22Rv1 (cell line): ENCODE data around the gene DDIT4.

Source experiments
- H3K27ac ChIP-seq: fragments of 450-650 bp; 2 replicates; pipeline ENCODE4 v1.5.1; 2017
- CTCF ChIP-seq: fragments of 450-650 bp; IDR thresholded peaks from 2 replicates; pipeline ENCODE4 v1.5.1; 2017; ENCODE audit warnings: mild to moderate bottlenecking
- ZFX ChIP-seq: fragments of 450-650 bp; IDR thresholded peaks from 2 replicates; pipeline ENCODE4 v1.6.1; 2017; ENCODE audit warnings: antibody characterized with exemption, borderline replicate concordance

The DDIT4 gene

DNA sequence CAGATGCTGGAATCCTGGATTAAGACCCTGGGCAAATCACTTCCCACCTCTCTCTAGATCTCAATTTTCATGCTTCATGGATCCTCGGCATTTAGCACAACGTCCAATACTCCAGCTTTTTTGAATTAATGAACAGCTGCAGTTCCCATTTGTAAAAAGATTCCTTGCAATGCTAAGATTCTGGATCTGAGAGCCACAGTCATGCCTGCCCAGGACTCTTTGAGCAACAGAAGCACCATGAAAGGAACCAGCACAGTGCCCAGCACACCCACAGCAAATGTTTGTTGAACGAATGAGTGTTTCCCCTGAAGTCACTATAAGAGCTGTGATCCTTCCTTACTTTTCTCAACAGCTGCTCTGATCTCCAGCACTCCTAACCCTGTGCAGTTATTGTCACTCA lies 20.8 kb upstream of the DDIT4 start:
- TF ChIP-seq ZFX (no peak), CTCF (no peak)
- peak overlapping the region; percentile 90 for H3K27ac ChIP-seq

DNA sequence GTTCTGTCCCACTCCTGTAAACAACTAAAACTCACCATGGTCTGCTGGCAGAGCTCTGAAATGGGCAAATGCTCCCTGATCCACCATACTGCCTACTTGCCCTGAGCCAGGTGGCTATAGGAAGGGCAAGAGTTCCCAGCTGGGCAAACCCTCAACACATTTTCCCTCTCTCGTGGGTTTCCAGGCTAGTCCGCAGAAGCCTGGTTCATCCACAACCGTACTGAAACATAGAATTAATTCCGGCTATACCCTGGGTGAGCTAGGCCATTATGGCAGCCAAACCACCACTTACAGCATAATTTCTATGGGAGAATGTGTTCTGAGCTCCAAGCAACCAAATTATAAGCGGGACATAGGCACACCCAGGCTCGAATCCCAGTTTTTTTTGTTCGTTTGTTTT lies 20.1 kb upstream of the DDIT4 start:
- TF ChIP-seq CTCF (no peak), ZFX (no peak)
- H3K27ac ChIP-seq = peak overlapping the region; percentile 90

DNA sequence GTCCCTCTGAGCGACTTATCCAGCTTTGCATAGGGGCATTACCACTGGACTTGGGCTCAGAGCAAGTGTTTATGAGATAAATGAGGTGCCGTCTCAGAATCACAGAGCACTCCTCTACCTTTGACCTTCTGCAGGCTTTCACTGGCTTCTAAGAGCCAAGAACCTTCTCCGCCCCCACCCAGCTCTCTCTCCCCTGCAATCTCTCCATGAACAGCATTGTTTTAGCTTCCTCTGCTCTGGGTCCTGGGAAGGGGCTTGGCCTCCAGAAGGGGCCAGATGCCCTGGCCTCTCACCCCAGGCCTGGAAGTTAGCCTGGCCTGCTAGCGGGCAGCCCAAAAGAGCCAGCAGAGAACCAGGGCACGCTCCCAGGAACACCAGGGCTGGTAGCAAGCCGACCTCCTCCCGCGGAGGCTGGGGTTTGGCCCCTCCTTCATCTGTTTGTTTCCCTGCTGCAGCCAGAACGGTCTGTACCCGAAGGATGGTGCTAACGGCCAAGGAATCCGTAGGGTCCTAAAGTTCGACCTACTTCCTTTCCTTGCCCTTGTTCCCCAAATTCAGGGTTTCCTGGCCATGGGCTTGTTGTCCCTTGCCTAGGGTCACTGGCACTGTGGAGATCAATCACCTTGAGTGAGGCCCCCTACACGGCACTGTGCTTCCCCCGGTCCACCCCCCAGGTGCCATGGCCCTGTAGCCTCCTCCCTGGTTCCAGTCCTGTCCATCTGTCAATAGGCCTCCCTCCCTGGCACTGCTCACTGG lies 18.7 kb upstream of the DDIT4 start:
- no peak for TF ChIP-seq CTCF
- H3K27ac ChIP-seq = peak overlapping the region; percentile 90

DNA sequence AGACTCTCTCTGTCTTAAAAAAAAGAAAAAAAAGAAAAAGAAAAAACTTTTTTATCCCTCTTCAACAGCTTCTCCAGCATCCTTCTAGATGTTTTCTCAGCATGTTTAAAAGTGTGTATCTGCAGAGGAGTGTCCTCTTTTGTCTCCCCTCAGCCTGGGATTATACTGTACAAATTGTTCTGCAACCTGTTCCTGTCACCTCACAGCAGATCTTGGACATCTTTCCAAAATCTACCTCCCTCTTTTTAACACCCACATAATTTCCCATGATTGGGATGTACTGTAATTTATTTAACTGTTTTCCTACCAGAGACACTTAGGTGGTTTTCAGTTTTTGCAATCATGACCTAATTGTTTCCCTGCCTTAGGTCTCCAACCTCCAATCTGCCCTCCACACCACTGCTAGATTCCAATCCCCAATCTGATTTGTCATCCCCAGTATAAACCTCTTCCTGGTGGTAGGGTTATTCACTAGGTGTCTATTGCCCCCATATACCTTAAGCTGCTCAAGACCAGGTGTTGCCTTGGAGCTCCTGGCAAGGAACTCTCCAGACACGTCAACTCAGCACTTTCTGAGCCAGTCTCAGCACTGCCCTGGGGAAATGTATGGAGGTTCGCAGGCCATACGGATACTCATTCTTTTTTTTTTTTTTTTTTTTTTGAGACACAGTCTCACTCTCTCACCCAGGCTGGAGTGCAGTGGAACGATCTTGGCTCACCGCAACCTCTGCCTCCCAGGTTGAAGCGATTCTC lies 17.6 kb upstream of the DDIT4 start:
- no peak for TF ChIP-seq CTCF
- no peak for TF ChIP-seq ZFX
- peak overlapping the region; percentile 90 for H3K27ac ChIP-seq

GRCh38 chr10:72257051-72257892 lies 16.5 kb upstream of the DDIT4 start:
- H3K27ac ChIP-seq = no peak overlapping the region
- TF ChIP-seq ZFX = no peak
- no peak for TF ChIP-seq CTCF

- no peak for TF ChIP-seq CTCF
- TF ChIP-seq ZFX = no peak
- no peak overlapping the region for H3K27ac ChIP-seq
Measured at GRCh38 chr10:72258617-72259016, 15.1 kb upstream of the DDIT4 start.
